Epithelial cell of proximal tubule (primary cell): ENCODE measurements around the gene EHMT2. TPM values are rescaled to one million over a fixed set of nuclear protein-coding genes. Genes with fewer than 3 reads are reported as not detected.
"Not testable (repeated sequence)": the region's sequence is repeated elsewhere in the genome, so short reads cannot be mapped to it uniquely, and the experiment has no call there.

Experiments
- DNase-seq: peaks from one replicate; pipeline ENCODE4 v3.0.0-alpha.2; 2011; ENCODE audit warnings: low read depth
- H3K4me3 ChIP-seq: 2 replicates; pipeline ENCODE4 v1.5.1; 2011; ENCODE audit warnings: low read depth, mild to moderate bottlenecking, low read length
- CTCF ChIP-seq: conservative IDR thresholded peaks from 2 replicates; pipeline ENCODE4 v1.5.1; 2012; ENCODE audit warnings: low read depth, mild to moderate bottlenecking, low read length
- total RNA-seq: library from RNA; depleted of rRNA; stranded (reverse); fragments of >200 nt; gene quantifications from 2 replicates; pipeline ENCODE4 v1.2.3, GENCODE V29; 2015

The EHMT2 gene
- total RNA-seq, 1 donor from 2014 or later = 44.0 TPM

- no peak for TF ChIP-seq CTCF
- H3K4me3 ChIP-seq = no peak overlapping the region
- no peak for DNase-seq
Observed at GRCh38 chr6:31940256-31940664, 42.8 kb upstream of the EHMT2 start.

GRCh38 chr6:31935823-31936222, 38.3 kb upstream of the EHMT2 start:
- no peak for DNase-seq
- H3K4me3 ChIP-seq = no peak overlapping the region
- TF ChIP-seq CTCF = no peak

- no peak overlapping the region for H3K4me3 ChIP-seq
- no peak for DNase-seq
- TF ChIP-seq CTCF = no peak
Observed at GRCh38 chr6:31935021-31935420, 37.5 kb upstream of the EHMT2 start.

- no peak overlapping the region for H3K4me3 ChIP-seq
- DNase-seq = no peak
- TF ChIP-seq CTCF = no peak
Observed at GRCh38 chr6:31933537-31933936, 36.0 kb upstream of the EHMT2 start.

GRCh38 chr6:31932137-31932536, 34.6 kb upstream of the EHMT2 start:
- not testable (repeated sequence) for DNase-seq, H3K4me3 ChIP-seq

GRCh38 chr6:31930962-31931361, 33.5 kb upstream of the EHMT2 start:
- no peak overlapping the region for H3K4me3 ChIP-seq
- no peak for TF ChIP-seq CTCF

GRCh38 chr6:31928672-31928939, 31.1 kb upstream of the EHMT2 start:
- no peak overlapping the region for H3K4me3 ChIP-seq
- no peak for TF ChIP-seq CTCF
- DNase-seq = no peak

More at GRCh38 chr6:31930962-31931361, 33.5 kb upstream of the EHMT2 start:
- no peak for DNase-seq
